IPS-11a (cell line): ENCODE measurements around the gene TC2N.
"Not testable (repeated sequence)": the region's sequence is repeated elsewhere in the genome, so short reads cannot be mapped to it uniquely, and the experiment has no call there.

Experiments used
- H3K4me3 ChIP-seq: one replicate; pipeline ENCODE4 v1.5.1; 2013; ENCODE audit warnings: low read depth, low read length, control low read depth

Gene TC2N

GRCh38 chr14:91867316-91867988, at the start of gene TC2N:
TC2N (minus strand) TSS chr14:91867536; CDS start chr14:91813769, 53,767 bp downstream.
- H3K4me3 ChIP-seq, result no peak within 1 kb of the TSS

GRCh38 chr14:91912035-91912434, 44.7 kb upstream of the TC2N start:
- no peak overlapping the region for H3K4me3 ChIP-seq

- no peak overlapping the region for H3K4me3 ChIP-seq
These were observed 44.2 kb upstream of the TC2N start for GRCh38 chr14:91911474-91912032.

- H3K4me3 ChIP-seq, result no peak overlapping the region
These were observed 42.9 kb upstream of the TC2N start for GRCh38 chr14:91910196-91910595.

- no peak overlapping the region for H3K4me3 ChIP-seq
These were observed 39.0 kb upstream of the TC2N start for GRCh38 chr14:91906374-91906773.

- no peak overlapping the region for H3K4me3 ChIP-seq
These were observed 37.8 kb upstream of the TC2N start for GRCh38 chr14:91904956-91905645.

GRCh38 chr14:91904483-91904882, 37.1 kb upstream of the TC2N start:
- no peak overlapping the region for H3K4me3 ChIP-seq

GRCh38 chr14:91903070-91903469, 35.7 kb upstream of the TC2N start:
- H3K4me3 ChIP-seq, result no peak overlapping the region

- no peak overlapping the region for H3K4me3 ChIP-seq
These were observed 35.0 kb upstream of the TC2N start for GRCh38 chr14:91902336-91902735.

- no peak overlapping the region for H3K4me3 ChIP-seq
These were observed 34.3 kb upstream of the TC2N start for GRCh38 chr14:91901449-91902226.

- no peak overlapping the region for H3K4me3 ChIP-seq
These were observed 32.5 kb upstream of the TC2N start for GRCh38 chr14:91899806-91900205.

GRCh38 chr14:91899213-91899612, 31.9 kb upstream of the TC2N start:
- no peak overlapping the region for H3K4me3 ChIP-seq

- no peak overlapping the region for H3K4me3 ChIP-seq
These were observed 31.0 kb upstream of the TC2N start for GRCh38 chr14:91898372-91898771.

GRCh38 chr14:91897716-91898115, 30.4 kb upstream of the TC2N start:
- H3K4me3 ChIP-seq, result not testable (repeated sequence)

GRCh38 chr14:91897106-91897701, 29.9 kb upstream of the TC2N start:
- no peak overlapping the region for H3K4me3 ChIP-seq

- H3K4me3 ChIP-seq, result no peak overlapping the region
These were observed 29.1 kb upstream of the TC2N start for GRCh38 chr14:91896419-91896818.

- H3K4me3 ChIP-seq, result no peak overlapping the region
These were observed 26.3 kb upstream of the TC2N start for GRCh38 chr14:91893669-91894068.

- H3K4me3 ChIP-seq, result no peak overlapping the region
These were observed 25.7 kb upstream of the TC2N start for GRCh38 chr14:91893007-91893406.

- no peak overlapping the region for H3K4me3 ChIP-seq
These were observed 24.4 kb upstream of the TC2N start for GRCh38 chr14:91891721-91892220.

- H3K4me3 ChIP-seq, result no peak overlapping the region
These were observed 23.8 kb upstream of the TC2N start for GRCh38 chr14:91891101-91891500.

- no peak overlapping the region for H3K4me3 ChIP-seq
These were observed 23.0 kb upstream of the TC2N start for GRCh38 chr14:91890291-91890749.
